Measurements from ENCODE around the gene PPWD1. TPM values are rescaled to one million over a fixed set of nuclear protein-coding genes. Genes with fewer than 3 reads are reported as not detected.

The PPWD1 gene
- total and polyA plus RNA-seq, 2 of the 13 experiments (the other 11 are each of a cell fraction or from before 2014, with no cell fraction given), result 7.4 to 44.3 TPM

- no peak for TF ChIP-seq ZBTB38 (CRISPR knock-in tag; IDR thresholded peaks at IDR 0.05)
- TF ChIP-seq ZNF224 (CRISPR knock-in tag; IDR thresholded peaks at IDR 0.05), result 0 out of 2 replicates have a peak, but pooled peaks have one; percentile 32
- TF ChIP-seq SP2 (CRISPR knock-in tag; IDR thresholded peaks at IDR 0.05), result no peak
- no peak for TF ChIP-seq ZNF432 (CRISPR knock-in tag; IDR thresholded peaks at IDR 0.05; ENCODE audit: borderline replicate concordance)
- TF ChIP-seq, protein P1, sequence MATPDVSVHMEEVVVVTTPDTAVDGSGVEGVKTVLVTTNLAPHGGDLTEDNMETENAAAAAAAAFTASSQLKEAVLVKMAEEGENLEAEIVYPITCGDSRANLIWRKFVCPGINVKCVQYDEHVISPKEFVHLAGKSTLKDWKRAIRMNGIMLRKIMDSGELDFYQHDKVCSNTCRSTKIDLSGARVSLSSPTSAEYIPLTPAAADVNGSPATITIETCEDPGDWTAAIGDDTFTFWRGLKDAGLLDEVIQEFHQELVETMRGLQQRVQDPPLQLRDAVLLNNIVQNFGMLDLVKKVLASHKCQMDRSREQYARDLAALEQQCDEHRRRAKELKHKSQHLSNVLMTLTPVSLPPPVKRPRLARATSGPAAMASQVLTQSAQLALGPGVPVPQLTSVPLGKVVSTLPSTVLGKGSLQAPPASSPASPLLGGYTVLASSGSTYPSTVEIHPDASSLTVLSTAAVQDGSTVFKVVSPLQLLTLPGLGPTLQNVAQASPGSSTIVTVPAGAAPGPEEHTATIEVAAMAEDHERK (CRISPR knock-in tag; IDR thresholded peaks at IDR 0.05; ENCODE audit: low read depth), result no peak
- TF ChIP-seq ZSCAN30 (CRISPR knock-in tag; IDR thresholded peaks at IDR 0.05), result no peak
- no peak for TF ChIP-seq HOXD1 (CRISPR knock-in tag; IDR thresholded peaks at IDR 0.05)
- TF ChIP-seq KLF13 (CRISPR knock-in tag; IDR thresholded peaks at IDR 0.05), result no peak
- TF ChIP-seq NFRKB (IDR thresholded peaks at IDR 0.05), result no peak
- no peak for TF ChIP-seq MAFK (conservative IDR thresholded peaks at IDR 0.05 in 1 of 2, IDR thresholded peaks at IDR 0.05 in 1 of 2; ENCODE audit: low read length in 2 of 2)
- no peak for TF ChIP-seq MIXL1 (CRISPR knock-in tag; IDR thresholded peaks at IDR 0.05)
- TF ChIP-seq ZSCAN22 (CRISPR knock-in tag; IDR thresholded peaks at IDR 0.05), result no peak
- TF ChIP-seq, protein P2, sequence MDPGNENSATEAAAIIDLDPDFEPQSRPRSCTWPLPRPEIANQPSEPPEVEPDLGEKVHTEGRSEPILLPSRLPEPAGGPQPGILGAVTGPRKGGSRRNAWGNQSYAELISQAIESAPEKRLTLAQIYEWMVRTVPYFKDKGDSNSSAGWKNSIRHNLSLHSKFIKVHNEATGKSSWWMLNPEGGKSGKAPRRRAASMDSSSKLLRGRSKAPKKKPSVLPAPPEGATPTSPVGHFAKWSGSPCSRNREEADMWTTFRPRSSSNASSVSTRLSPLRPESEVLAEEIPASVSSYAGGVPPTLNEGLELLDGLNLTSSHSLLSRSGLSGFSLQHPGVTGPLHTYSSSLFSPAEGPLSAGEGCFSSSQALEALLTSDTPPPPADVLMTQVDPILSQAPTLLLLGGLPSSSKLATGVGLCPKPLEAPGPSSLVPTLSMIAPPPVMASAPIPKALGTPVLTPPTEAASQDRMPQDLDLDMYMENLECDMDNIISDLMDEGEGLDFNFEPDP (CRISPR knock-in tag; conservative IDR thresholded peaks at IDR 0.05), result no peak
- TF ChIP-seq RAD21 (CRISPR knock-in tag; IDR thresholded peaks at IDR 0.05), result no peak
- TF ChIP-seq ZNF441 (CRISPR knock-in tag; IDR thresholded peaks at IDR 0.05; ENCODE audit: borderline replicate concordance), result no peak
- TF ChIP-seq FOXA1 (IDR thresholded peaks at IDR 0.05), result no peak
- TF ChIP-seq FOXA1 (CRISPR knock-in tag; IDR thresholded peaks at IDR 0.05), result no peak
- no peak for TF ChIP-seq ZNF232 (CRISPR knock-in tag; IDR thresholded peaks at IDR 0.05; ENCODE audit: borderline replicate concordance)
- TF ChIP-seq, protein P3, sequence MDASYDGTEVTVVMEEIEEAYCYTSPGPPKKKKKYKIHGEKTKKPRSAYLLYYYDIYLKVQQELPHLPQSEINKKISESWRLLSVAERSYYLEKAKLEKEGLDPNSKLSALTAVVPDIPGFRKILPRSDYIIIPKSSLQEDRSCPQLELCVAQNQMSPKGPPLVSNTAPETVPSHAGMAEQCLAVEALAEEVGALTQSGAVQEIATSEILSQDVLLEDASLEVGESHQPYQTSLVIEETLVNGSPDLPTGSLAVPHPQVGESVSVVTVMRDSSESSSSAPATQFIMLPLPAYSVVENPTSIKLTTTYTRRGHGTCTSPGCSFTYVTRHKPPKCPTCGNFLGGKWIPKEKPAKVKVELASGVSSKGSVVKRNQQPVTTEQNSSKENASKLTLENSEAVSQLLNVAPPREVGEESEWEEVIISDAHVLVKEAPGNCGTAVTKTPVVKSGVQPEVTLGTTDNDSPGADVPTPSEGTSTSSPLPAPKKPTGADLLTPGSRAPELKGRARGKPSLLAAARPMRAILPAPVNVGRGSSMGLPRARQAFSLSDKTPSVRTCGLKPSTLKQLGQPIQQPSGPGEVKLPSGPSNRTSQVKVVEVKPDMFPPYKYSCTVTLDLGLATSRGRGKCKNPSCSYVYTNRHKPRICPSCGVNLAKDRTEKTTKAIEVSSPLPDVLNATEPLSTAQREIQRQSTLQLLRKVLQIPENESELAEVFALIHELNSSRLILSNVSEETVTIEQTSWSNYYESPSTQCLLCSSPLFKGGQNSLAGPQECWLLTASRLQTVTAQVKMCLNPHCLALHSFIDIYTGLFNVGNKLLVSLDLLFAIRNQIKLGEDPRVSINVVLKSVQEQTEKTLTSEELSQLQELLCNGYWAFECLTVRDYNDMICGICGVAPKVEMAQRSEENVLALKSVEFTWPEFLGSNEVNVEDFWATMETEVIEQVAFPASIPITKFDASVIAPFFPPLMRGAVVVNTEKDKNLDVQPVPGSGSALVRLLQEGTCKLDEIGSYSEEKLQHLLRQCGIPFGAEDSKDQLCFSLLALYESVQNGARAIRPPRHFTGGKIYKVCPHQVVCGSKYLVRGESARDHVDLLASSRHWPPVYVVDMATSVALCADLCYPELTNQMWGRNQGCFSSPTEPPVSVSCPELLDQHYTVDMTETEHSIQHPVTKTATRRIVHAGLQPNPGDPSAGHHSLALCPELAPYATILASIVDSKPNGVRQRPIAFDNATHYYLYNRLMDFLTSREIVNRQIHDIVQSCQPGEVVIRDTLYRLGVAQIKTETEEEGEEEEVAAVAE (CRISPR knock-in tag; IDR thresholded peaks at IDR 0.05; ENCODE audit: borderline replicate concordance), result peak; percentile 72; the same call in 1 of the 2 replicates
- no peak for TF ChIP-seq ZNF839 (CRISPR knock-in tag; IDR thresholded peaks at IDR 0.05; ENCODE audit: borderline replicate concordance)
- TF ChIP-seq CHD4 (IDR thresholded peaks at IDR 0.05; ENCODE audit: borderline replicate concordance, low read length), result no peak
- no peak for TF ChIP-seq RBAK (CRISPR knock-in tag; IDR thresholded peaks at IDR 0.05)
- no peak for TF ChIP-seq ZNF431 (CRISPR knock-in tag; IDR thresholded peaks at IDR 0.05; ENCODE audit: borderline replicate concordance, low read depth)
- TF ChIP-seq HNF4A (CRISPR knock-in tag; IDR thresholded peaks at IDR 0.05), result peak; percentile 29; the same call in 1 of the 2 replicates
- TF ChIP-seq ZNF720 (CRISPR knock-in tag; IDR thresholded peaks at IDR 0.05), result no peak
Measured at GRCh38 chr5:65624571-65625555, 61.8 kb downstream of the PPWD1 start, which contains the start of the genes SHLD3 and TRAPPC13 (continued).

Measured in HepG2 (cell line).